AG10803 (cell line): Measurements from ENCODE around the gene CEP170.
A peak's percentile ranks its signal among the peaks of the same experiment; 100 is the strongest.

Source experiments
- DNase-seq: peaks from one replicate; pipeline ENCODE4 v3.0.0; 2010; ENCODE audit warnings: low read depth
- H3K4me3 ChIP-seq: 2 replicates; pipeline ENCODE4 v1.5.1; 2011; ENCODE audit warnings: mild to moderate bottlenecking, low read length, control low read depth
- CTCF ChIP-seq: conservative IDR thresholded peaks from 2 replicates; pipeline ENCODE4 v1.5.1; 2011; ENCODE audit warnings: mild to moderate bottlenecking, low read length, control low read depth, inconsistent platforms

Gene CEP170

GRCh38 chr1:243236604-243237252 is 18.4 kb downstream of the CEP170 start:
- no peak for TF ChIP-seq CTCF
- DNase-seq, result no peak
- peak overlapping the region; percentile 20 for H3K4me3 ChIP-seq

DNA sequence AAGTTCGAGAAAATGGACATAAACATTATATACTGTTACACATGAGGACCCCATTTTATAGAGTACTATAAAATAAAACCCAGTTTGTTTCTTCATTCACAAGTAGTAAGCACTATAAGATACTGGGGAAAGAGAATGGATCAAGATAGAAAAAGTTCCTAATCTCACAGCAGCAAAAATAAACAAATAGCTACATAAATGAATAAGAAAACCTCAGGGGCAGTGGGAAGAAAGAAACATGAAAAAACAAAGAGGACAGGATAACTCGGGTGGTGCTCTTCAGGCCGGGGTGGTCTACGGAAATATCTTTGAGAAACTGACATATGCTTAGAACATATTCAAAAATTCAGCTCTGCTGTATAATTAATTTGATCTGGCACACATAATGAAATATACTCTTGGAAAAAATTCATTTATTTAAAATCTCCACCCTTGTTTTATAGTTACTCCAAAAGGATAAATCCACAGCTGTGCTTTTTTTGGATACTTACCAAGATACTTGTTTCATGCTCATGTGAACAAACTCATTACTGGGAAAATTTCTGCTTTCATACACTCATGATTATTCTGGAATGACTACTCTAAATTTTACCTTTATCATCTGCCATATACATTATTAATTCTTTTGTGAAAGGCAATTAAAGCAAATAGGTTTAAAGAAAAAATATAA is 20.0 kb downstream of the CEP170 start:
- TF ChIP-seq CTCF, result no peak
- DNase-seq, result peak; percentile 61
- no peak overlapping the region for H3K4me3 ChIP-seq

DNA sequence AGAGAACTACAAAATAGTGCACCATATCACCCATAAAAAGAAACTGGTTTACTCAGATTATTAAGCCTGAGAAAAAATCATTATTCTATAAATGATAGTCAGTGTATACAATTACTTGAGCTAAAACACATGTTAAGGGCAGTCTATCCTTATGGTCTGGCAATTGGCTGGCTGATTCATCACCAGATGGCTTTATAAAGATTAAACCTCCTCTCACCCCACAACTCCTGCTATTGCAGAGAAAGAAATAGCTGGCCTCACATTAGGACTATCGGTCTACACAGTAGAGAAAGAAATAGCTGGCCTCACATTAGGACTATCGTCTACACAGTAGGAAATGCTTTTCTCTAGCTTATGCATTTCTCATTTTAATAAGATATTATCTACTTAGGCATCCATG is 21.2 kb downstream of the CEP170 start:
- no peak overlapping the region for H3K4me3 ChIP-seq
- DNase-seq, result peak; percentile 74
- TF ChIP-seq CTCF, result no peak

DNA sequence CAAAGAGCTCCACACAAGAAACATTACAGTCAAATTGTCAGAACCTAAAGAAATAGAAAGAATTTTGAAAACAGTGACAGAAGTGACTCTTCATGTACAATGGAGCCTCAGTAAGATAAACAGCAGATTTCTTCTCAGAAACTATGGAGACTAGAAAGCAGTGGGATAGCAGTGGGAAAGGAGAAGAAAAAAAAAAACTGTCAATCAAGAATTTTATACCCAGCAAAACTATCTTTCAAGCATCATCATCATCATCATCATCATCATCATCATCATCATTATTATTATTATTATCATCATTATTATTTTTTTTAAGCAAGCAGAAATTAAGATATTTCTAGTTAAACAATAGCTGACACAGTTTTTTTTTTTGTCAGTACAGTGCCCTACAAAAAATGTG is 24.2 kb downstream of the CEP170 start:
- DNase-seq, result peak; percentile 35
- H3K4me3 ChIP-seq, result no peak overlapping the region
- no peak for TF ChIP-seq CTCF

GRCh38 chr1:243229526-243229925 is 25.6 kb downstream of the CEP170 start:
- no peak for DNase-seq
- no peak for TF ChIP-seq CTCF

DNA sequence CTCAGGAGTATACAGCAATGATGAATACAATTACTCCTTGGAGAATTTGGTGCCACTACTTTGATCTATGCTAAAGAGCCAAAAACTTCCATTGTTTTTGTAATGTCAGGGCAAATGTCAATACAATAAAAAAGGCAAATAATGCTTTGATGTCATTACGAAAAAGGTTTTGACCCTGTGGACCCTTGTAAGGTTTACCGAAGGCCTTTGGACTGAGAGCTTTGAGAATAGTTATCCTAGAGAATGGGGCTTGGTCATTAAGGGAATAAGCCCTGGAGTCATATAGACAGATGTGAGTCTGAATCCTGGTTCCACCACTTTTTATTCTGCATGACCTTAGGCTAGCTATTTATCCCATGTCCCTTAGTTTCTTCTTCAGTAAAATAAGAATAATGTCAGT is 27.5 kb downstream of the CEP170 start:
- no peak for DNase-seq
- no peak for TF ChIP-seq CTCF
- no peak overlapping the region for H3K4me3 ChIP-seq

More at GRCh38 chr1:243229526-243229925, 25.6 kb downstream of the CEP170 start:
- no peak overlapping the region for H3K4me3 ChIP-seq

GRCh38 chr1:243218059-243218458 is 37.0 kb downstream of the CEP170 start:
- no peak overlapping the region for H3K4me3 ChIP-seq
- no peak for DNase-seq

More at GRCh38 chr1:243218059-243218458, 37.0 kb downstream of the CEP170 start:
- no peak for TF ChIP-seq CTCF
